Heart right ventricle (tissue), 16 donors: ENCODE data around the gene FAM83B. TPM values are rescaled to one million over a fixed set of nuclear protein-coding genes. Genes with fewer than 3 reads are reported as not detected.
"Not testable (repeated sequence)": the region's sequence is repeated elsewhere in the genome, so short reads cannot be mapped to it uniquely, and the experiment has no call there.

Experiments
- ATAC-seq, 8 donors: fragments of 200-7000 bp; cut with Tn5 transposase; one replicate each; pipeline ENCODE4 v1.9.1; 2020; ENCODE audit warnings: mild to moderate bottlenecking in 8 of 8, moderate library complexity in 8 of 8, moderate number of reproducible peaks in 1 of 8
- DNase-seq, 2 donors: peaks; one replicate each; pipeline ENCODE4 v3.0.0-alpha.2; 2020
- H3K27ac ChIP-seq, 10 donors: fragments of 200-600 bp; sonication (generic) in 2 of 10; one replicate each; pipeline versions ENCODE4 v1.5.0 to v1.8.0; 2020 to 2022; ENCODE audit warnings: mild to moderate bottlenecking in 3 of 10
- H3K27me3 ChIP-seq, 7 donors: fragments of 200-600 bp; one replicate each; pipeline ENCODE4 v1.8.0; 2021 to 2022; ENCODE audit warnings: mild to moderate bottlenecking in 2 of 7
- H3K36me3 ChIP-seq, 9 donors: fragments of 200-600 bp; sonication (generic) in 1 of 9; one replicate each; pipeline versions ENCODE4 v1.5.0 to v1.8.0; 2020 to 2022; ENCODE audit warnings: mild to moderate bottlenecking in 2 of 9
- H3K4me1 ChIP-seq, 9 donors: fragments of 200-600 bp; sonication (generic) in 1 of 9; one replicate each; pipeline versions ENCODE4 v1.5.0 to v1.8.0; 2020 to 2022; ENCODE audit warnings: mild to moderate bottlenecking in 4 of 9
- H3K4me3 ChIP-seq, 10 donors: fragments of 200-600 bp; sonication (generic) in 2 of 10; one replicate each; pipeline versions ENCODE4 v1.5.0 to v1.8.0; 2020 to 2022; ENCODE audit warnings: mild to moderate bottlenecking in 7 of 10, moderate library complexity in 2 of 10
- H3K9me3 ChIP-seq, 11 donors: fragments of 200-600 bp in 10 of 11; sonication (generic) in 2 of 11; one replicate each; pipeline versions ENCODE4 v1.5.0 to v1.8.0; 2013 to 2022; ENCODE audit warnings: mild to moderate bottlenecking in 2 of 11, control low read depth in 1 of 11, moderate library complexity in 1 of 11
- WGBS, 2 donors: extraction: QIAGEN DNeasy Blood & Tissue Kit; methylation state at CpG; one replicate each; pipeline ENCODE4 v1.1.7; 2013; ENCODE audit warnings: inconsistent platforms in 1 of 2; 5-methylcytosine and 5-hydroxymethylcytosine counted together
- intact Hi-C, 10 donors: fragments of 100-400 bp; cut with DNase I; formaldehyde crosslinking; loops; one replicate each; pipeline versions ENCODE4 v1.11.1 to v1.14.2; 2022
- long read RNA-seq, 3 donors: library from polyadenylated mRNA; unstranded; transcript quantifications; one replicate each; pipeline ENCODE4 v2.0.0, GENCODE V29; 2020 to 2021
- polyA plus RNA-seq, 2 donors: library from polyadenylated mRNA; stranded (reverse); fragments of 200-250 nt; gene quantifications; one replicate each; pipeline ENCODE4 v1.2.3, GENCODE V29; 2013
- total RNA-seq, 10 donors: library from RNA; stranded (reverse); fragmentation: NEBNext Ultra II Directional in 3 of 10; extraction: Animal tissue kit (Norgen Biotek cat#: 25700) in 3 of 10; gene quantifications; one replicate each; pipeline versions ENCODE4 v1.2.1 to v1.2.4, GENCODE V29; 2021 to 2023
- TF ChIP-seq, protein P1 (sequence below), 9 donors: fragments of 200-600 bp; sonication (generic) in 2 of 9; IDR thresholded peaks; one replicate each; pipeline versions ENCODE4 v1.5.0 to v1.8.0; 2021 to 2022; ENCODE audit warnings: antibody characterized with exemption in 9 of 9, mild to moderate bottlenecking in 5 of 9, moderate library complexity in 1 of 9
- donor health status: Arrhythmogenic right ventricular cardiomyopathy.
- donor health status: ischemic (EF 13 %, LVEDD 7.1; RV severe dilation, severe dysfunction).
- donor health status: healthy with polysubstance abuse.
- donor health status: DM: no; HTN: yes; CAD: no.
- donor health status: DM: no; HTN: no; CAD: no.
- donor health status: ischemic (EF 25% LVEDD 6.9; RV normal size, moderate dysfunction).
- donor health status: ischemic (EF 25% LVEDD 5.7; RV mildly dilated, moderate dysfunction).
- donor health status: healthy.
- donor health status: DM: yes; HTN: yes; CAD: no.
- donor health status: Ischemic cardiomyopathy.
- donor health status: ischemic (EF 35%, LVEDD 5.7; RV mildly dilated, moderate dysfunction).
- donor health status: nonischemic (EF 11% LVEDD 7.7; RV severe dilation, severe dysfunction).
- donor health status: DM: yes; HTN: yes; CAD: no.
- donor health status: PGD.
- donor health status: ischemic (EF 29% LVEDD 5.4; RV normal size, mild dysfunction).
- donor health status: nonischemic (EF 23%, LVEDD 6.1; RV moderate dilation, normal function).

FAM83B gene, protein sequence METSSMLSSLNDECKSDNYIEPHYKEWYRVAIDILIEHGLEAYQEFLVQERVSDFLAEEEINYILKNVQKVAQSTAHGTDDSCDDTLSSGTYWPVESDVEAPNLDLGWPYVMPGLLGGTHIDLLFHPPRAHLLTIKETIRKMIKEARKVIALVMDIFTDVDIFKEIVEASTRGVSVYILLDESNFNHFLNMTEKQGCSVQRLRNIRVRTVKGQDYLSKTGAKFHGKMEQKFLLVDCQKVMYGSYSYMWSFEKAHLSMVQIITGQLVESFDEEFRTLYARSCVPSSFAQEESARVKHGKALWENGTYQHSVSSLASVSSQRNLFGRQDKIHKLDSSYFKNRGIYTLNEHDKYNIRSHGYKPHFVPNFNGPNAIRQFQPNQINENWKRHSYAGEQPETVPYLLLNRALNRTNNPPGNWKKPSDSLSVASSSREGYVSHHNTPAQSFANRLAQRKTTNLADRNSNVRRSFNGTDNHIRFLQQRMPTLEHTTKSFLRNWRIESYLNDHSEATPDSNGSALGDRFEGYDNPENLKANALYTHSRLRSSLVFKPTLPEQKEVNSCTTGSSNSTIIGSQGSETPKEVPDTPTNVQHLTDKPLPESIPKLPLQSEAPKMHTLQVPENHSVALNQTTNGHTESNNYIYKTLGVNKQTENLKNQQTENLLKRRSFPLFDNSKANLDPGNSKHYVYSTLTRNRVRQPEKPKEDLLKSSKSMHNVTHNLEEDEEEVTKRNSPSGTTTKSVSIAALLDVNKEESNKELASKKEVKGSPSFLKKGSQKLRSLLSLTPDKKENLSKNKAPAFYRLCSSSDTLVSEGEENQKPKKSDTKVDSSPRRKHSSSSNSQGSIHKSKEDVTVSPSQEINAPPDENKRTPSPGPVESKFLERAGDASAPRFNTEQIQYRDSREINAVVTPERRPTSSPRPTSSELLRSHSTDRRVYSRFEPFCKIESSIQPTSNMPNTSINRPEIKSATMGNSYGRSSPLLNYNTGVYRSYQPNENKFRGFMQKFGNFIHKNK
- total RNA-seq (1 to 10 TPM in 3 of 10 donors, under 1 TPM in 3, not detected in 4; 0.09 to 7.2 (median 1.1) TPM), polyA plus RNA-seq (under 1 TPM; 0.01 to 0.22 TPM)
- long read RNA-seq, donor 1, partial matches to known transcripts = 1 of 1 reads
- long read RNA-seq, donor 1, other reads (novel, unspliced or antisense) = 0 of 1 reads
- long read RNA-seq, donor 2, partial matches to known transcripts = 0 of 1 reads
- long read RNA-seq, donor 2, other reads (novel, unspliced or antisense) = 0 of 1 reads
- long read RNA-seq, donor 3, partial matches to known transcripts = 0 of 2 reads
- long read RNA-seq, donor 3, other reads (novel, unspliced or antisense) = 0 of 2 reads

DNA sequence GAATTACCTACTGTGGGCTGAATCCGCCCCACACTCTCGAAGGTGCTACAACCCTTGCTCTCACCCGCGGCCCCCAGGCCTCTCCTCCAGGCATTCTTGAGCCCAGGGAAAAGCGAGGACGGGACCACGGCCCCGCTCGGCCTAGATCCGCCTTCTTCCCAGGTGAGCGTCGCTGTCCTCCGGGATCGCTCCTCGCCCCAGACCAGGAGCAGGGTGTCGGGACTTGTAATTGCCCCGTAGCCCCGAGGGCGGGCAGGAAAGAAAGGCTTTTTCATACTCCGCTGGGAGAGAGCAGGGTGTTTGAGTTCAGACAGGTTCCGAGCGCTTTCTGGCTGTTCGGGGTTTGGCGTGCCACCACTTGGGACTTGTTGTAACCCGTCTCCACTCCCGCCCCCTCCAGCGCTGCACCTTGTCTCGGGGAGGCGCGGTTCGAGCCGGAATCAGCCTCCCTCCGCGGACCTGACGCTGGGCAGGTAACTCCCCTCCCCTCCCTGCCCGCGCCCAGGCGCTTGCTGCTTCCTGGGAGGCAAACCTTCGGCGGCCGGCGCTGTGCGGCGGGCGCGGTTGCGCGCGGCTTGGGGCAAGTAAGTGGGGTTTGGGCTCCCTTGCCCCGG, at the start of gene FAM83B:
TSS of gene FAM83B (plus strand) at position 529 of the 614 bp plus-strand sequence. CDS start 23,476 bp downstream, outside the sequence.
- intact Hi-C loops = no loop called here
- DNase-seq = peak in 1 of 2 donors; percentile 19
- peaks cover 11 to 41% (median 23%) of the 10 kb centered on the region in 7 donors for H3K27me3 ChIP-seq
- peaks cover 0 to 5% (median 0%) of the 10 kb centered on the region in 9 donors for H3K4me1 ChIP-seq
- H3K4me3 ChIP-seq = peak within 1 kb of the TSS; percentile 20 to 55 (median 48)
- no peaks in the 10 kb centered on the region for H3K36me3 ChIP-seq
- WGBS, 2 donors = 3 to 5% methylated on average over 50 of the region's 50 CpGs
- peak in 5 of 8 donors; percentile 22 to 76 (median 35) for ATAC-seq
- peak within 1 kb of the TSS in 2 of 10 donors; percentile 30 to 52 for H3K27ac ChIP-seq
- TF ChIP-seq, protein P1, sequence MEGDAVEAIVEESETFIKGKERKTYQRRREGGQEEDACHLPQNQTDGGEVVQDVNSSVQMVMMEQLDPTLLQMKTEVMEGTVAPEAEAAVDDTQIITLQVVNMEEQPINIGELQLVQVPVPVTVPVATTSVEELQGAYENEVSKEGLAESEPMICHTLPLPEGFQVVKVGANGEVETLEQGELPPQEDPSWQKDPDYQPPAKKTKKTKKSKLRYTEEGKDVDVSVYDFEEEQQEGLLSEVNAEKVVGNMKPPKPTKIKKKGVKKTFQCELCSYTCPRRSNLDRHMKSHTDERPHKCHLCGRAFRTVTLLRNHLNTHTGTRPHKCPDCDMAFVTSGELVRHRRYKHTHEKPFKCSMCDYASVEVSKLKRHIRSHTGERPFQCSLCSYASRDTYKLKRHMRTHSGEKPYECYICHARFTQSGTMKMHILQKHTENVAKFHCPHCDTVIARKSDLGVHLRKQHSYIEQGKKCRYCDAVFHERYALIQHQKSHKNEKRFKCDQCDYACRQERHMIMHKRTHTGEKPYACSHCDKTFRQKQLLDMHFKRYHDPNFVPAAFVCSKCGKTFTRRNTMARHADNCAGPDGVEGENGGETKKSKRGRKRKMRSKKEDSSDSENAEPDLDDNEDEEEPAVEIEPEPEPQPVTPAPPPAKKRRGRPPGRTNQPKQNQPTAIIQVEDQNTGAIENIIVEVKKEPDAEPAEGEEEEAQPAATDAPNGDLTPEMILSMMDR (IDR thresholded peaks at IDR 0.05) = no peak
- no peaks in the 10 kb centered on the region for H3K9me3 ChIP-seq

DNA sequence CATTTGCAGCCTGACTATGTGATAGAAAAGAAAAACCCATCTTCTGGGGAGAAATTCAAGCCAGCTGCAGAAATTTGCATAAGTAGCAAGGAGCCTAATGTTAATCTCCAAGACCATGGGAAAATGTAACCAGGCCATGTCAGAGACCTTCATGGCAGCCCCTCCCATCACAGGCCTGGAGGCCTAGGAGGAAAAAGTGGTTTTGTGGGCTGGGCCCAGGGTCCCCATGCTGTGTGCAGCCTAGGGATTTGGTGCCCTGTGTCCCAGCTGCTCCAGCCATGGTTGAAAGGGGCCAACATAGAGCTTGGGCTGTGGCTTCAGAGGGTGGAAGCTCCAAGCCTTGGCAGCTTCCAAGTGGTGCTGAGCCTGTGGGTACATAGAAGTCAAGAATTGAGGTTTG, 49.7 kb upstream of the FAM83B start:
- H3K4me3 ChIP-seq, DNase-seq, H3K36me3 ChIP-seq, H3K27me3 ChIP-seq, intact Hi-C loops, H3K9me3 ChIP-seq, ATAC-seq, H3K4me1 ChIP-seq, H3K27ac ChIP-seq: not testable (repeated sequence)

DNA sequence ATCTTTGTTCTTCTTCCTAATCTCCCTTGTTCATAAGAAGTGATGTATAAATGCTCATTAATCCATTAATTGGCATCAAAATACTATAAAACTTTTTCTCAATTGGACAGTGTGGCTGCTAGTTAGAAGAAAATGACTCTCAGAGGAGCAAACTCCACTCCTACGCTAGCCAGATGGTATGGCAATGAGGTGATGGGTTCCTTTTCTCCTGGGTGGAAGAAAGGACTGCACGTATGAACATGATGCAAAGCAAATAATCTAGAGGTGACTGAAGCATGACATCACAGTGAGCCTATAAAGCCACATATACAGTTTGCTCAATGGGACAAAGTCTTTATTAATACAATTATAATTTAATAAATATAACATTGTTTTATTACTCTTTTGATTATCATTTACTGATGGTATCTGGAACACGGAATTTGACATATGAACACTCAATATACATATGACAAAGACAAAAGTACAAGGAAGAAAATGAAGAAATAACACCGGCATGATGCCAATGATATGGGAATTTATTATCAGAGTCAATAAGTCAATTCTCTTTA, 46.4 kb upstream of the FAM83B start:
- peaks cover 0 to 4% (median 0%) of the 10 kb centered on the region in 9 donors for H3K4me1 ChIP-seq
- no peaks in the 10 kb centered on the region for H3K27me3 ChIP-seq
- 75 to 77% methylated on average over 4 of the region's 4 CpGs for WGBS, 2 donors
- DNase-seq = no peak
- no peak for ATAC-seq
- TF ChIP-seq, protein P1 (IDR thresholded peaks at IDR 0.05) = no peak
- H3K36me3 ChIP-seq = no peaks in the 10 kb centered on the region
- H3K9me3 ChIP-seq = peaks cover 0 to 8% (median 0%) of the 10 kb centered on the region in 11 donors
- intact Hi-C loops = no loop called here
- H3K4me3 ChIP-seq = no peak overlapping the region
- no peak overlapping the region for H3K27ac ChIP-seq

DNA sequence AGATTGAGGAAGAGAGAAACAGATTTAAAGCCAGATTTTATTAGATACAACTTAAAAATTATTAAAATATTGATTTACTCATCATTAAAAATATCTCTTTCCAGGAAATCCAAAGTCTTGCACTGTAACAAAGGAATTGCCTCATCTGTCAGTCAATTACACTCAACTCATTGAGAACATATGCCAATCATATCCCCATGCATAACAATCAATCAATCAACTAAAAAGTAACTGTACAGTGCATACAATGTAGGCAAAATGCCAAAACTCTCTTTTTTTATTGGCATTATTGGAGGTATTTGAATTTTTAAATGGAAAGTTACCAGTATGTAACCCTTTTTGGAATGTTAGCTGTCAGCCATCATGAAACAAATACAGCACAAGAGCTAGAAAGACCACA, 45.3 kb upstream of the FAM83B start:
- TF ChIP-seq, protein P1 (IDR thresholded peaks at IDR 0.05) = no peak
- no peak overlapping the region for H3K4me3 ChIP-seq
- DNase-seq (no peak), ATAC-seq (no peak)
- H3K36me3 ChIP-seq = no peaks in the 10 kb centered on the region
- no peaks in the 10 kb centered on the region for H3K27me3 ChIP-seq
- peaks cover 0 to 8% (median 0%) of the 10 kb centered on the region in 11 donors for H3K9me3 ChIP-seq
- H3K4me1 ChIP-seq = peaks cover 0 to 4% (median 0%) of the 10 kb centered on the region in 9 donors
- intact Hi-C loops = no loop called here
- no peak overlapping the region for H3K27ac ChIP-seq
